HepG2 (cell line): ENCODE data around the gene PPM1G. TPM values are rescaled to one million over a fixed set of nuclear protein-coding genes. Genes with fewer than 3 reads are reported as not detected.

Source experiments
- NFKBIZ ChIP-seq: IDR thresholded peaks from 2 replicates; pipeline ENCODE4 v1.6.1; 2018; ENCODE audit warnings: missing genetic modification reagents, missing compliant biosample characterization
- PHF8 ChIP-seq: sonication (generic); formaldehyde crosslinking; IDR thresholded peaks from 2 replicates; pipeline ENCODE4 v1.5.0; 2020; ENCODE audit warnings: missing genetic modification reagents
- RXRB ChIP-seq: IDR thresholded peaks from 2 replicates; pipeline ENCODE4 v1.6.1; 2016; ENCODE audit warnings: borderline replicate concordance, missing genetic modification reagents, missing compliant biosample characterization
- SKI ChIP-seq: fragments of 450-650 bp; IDR thresholded peaks from one replicate; pipeline ENCODE4 v1.6.1; 2018; ENCODE audit warnings: mild to moderate bottlenecking; ENCODE audit not compliant: partially characterized antibody
- SOX5 ChIP-seq: IDR thresholded peaks from 2 replicates; pipeline ENCODE4 v1.6.1; 2016; ENCODE audit warnings: borderline replicate concordance
- YY1 ChIP-seq: IDR thresholded peaks from 2 replicates; pipeline ENCODE4 v1.6.1; 2011; ENCODE audit warnings: low read length, low read depth, moderate library complexity, mild to moderate bottlenecking; ENCODE audit not compliant: insufficient read depth, insufficient replicate concordance
- ZBTB21 ChIP-seq: sonication (generic); formaldehyde crosslinking; IDR thresholded peaks from 2 replicates; pipeline ENCODE4 v1.4.0; 2020; ENCODE audit warnings: missing genetic modification reagents
- ZBTB7A ChIP-seq: sonication (generic); formaldehyde crosslinking; IDR thresholded peaks from 2 replicates; pipeline ENCODE4 v1.8.0; 2022; ENCODE audit warnings: mild to moderate bottlenecking, missing genetic modification reagents
- ZNF350 ChIP-seq: sonication (generic); formaldehyde crosslinking; IDR thresholded peaks from 2 replicates; pipeline ENCODE4 v1.4.0; 2020; ENCODE audit warnings: mild to moderate bottlenecking, low read depth, missing genetic modification reagents, borderline replicate concordance
- ZNF883 ChIP-seq: sonication (generic); formaldehyde crosslinking; IDR thresholded peaks from 2 replicates; pipeline ENCODE4 v1.5.1; 2020; ENCODE audit warnings: mild to moderate bottlenecking, missing genetic modification reagents; ENCODE audit errors: not compliant biosample characterization
- polyA plus RNA-seq, 8 experiments: library from polyadenylated mRNA; depleted of rRNA in 3 of 8; stranded (reverse) in 7 of 8; unstranded in 1 of 8; fragments of >200 nt; fragmentation: Illumina TruSeq in 4 of 8; extraction: Trizol in 4 of 8; gene quantifications; 2 replicates each; pipeline versions ENCODE4 v1.2.1 to v1.2.3, GENCODE V29; 2011 to 2016; ENCODE audit warnings: low read depth in 4 of 8, missing spikeins in 1 of 8, mixed read lengths in 1 of 8; ENCODE audit not compliant: insufficient read depth in 1 of 8
- total RNA-seq, 5 experiments: library from RNA; depleted of rRNA; stranded (reverse); fragments of >200 nt; fragmentation: Illumina TruSeq; extraction: Trizol; gene quantifications; 2 replicates each; pipeline ENCODE4 v1.2.3, GENCODE V29; 2016; ENCODE audit warnings: low read depth in 1 of 5
- TF ChIP-seq, protein P1 (sequence below): sonication (generic); formaldehyde crosslinking; IDR thresholded peaks from 2 replicates; pipeline ENCODE4 v1.4.0; 2020; ENCODE audit warnings: low read depth, missing genetic modification reagents
- TF ChIP-seq, protein P2 (sequence below): sonication (generic); formaldehyde crosslinking; IDR thresholded peaks from 2 replicates; pipeline ENCODE4 v1.9.0; 2021; ENCODE audit warnings: missing genetic modification reagents, borderline replicate concordance
- TF ChIP-seq, protein P3 (sequence below): sonication (generic); formaldehyde crosslinking; IDR thresholded peaks from 2 replicates; pipeline ENCODE4 v1.8.0; 2022; ENCODE audit warnings: mild to moderate bottlenecking, missing genetic modification reagents
- TF ChIP-seq, protein P4 (sequence below): sonication (generic); formaldehyde crosslinking; IDR thresholded peaks from 2 replicates; pipeline ENCODE4 v1.4.0; 2020; ENCODE audit warnings: missing genetic modification reagents
- TF ChIP-seq, protein P5 (sequence below): sonication (generic); formaldehyde crosslinking; IDR thresholded peaks from 2 replicates; pipeline ENCODE4 v1.5.0; 2020; ENCODE audit warnings: missing genetic modification reagents

Gene PPM1G
- total and polyA plus RNA-seq, 2 of the 13 experiments (the other 11 are each of a cell fraction or from before 2014, with no cell fraction given): 58.2 to 213 TPM

DNA sequence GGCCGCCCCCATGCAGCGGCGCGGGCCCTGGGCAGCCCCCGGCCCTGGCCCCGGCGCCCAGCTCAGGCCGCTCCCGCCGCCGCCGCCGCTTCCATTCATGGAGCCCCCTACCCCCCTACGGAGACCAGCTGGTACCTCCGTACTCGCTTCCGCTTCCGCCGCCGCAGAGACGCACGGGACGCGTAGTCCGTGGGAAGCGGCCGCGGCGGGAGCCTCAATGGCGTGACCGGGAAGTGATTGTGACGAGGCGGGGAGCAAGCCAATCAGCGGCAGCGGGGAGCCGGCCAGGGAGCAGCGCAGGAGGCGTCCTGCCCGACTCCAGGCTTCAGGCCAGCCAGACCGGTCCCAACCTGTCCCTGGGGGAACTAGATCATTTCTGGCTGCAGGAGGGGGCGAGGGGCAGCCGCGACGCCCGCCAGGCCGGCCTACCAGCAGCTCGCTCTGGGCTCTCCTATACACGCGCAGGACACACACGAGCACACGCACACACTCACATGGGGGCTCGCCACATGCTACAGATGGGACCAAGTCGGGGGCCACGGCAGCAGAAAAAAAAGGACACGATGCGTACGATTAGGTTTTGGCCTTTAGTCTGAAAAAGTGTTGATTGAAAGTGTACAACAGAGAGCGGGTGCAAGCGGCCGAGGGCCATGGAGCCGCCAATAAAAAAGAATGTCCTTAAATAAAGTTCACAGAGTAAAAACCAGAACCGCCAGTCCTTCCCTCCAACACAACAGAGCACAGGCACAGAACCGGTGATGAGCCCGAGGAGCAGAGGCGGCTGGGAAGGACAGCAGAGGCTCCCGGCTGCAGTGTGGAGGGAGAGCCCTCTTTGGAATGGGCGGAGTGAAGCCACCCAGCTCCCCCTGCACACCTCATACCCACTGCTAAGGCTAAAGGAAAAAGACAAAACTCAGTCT is 28.5 kb downstream of the PPM1G start, which contains the start of gene ZNF513 (continued):
- TF ChIP-seq, protein P1, sequence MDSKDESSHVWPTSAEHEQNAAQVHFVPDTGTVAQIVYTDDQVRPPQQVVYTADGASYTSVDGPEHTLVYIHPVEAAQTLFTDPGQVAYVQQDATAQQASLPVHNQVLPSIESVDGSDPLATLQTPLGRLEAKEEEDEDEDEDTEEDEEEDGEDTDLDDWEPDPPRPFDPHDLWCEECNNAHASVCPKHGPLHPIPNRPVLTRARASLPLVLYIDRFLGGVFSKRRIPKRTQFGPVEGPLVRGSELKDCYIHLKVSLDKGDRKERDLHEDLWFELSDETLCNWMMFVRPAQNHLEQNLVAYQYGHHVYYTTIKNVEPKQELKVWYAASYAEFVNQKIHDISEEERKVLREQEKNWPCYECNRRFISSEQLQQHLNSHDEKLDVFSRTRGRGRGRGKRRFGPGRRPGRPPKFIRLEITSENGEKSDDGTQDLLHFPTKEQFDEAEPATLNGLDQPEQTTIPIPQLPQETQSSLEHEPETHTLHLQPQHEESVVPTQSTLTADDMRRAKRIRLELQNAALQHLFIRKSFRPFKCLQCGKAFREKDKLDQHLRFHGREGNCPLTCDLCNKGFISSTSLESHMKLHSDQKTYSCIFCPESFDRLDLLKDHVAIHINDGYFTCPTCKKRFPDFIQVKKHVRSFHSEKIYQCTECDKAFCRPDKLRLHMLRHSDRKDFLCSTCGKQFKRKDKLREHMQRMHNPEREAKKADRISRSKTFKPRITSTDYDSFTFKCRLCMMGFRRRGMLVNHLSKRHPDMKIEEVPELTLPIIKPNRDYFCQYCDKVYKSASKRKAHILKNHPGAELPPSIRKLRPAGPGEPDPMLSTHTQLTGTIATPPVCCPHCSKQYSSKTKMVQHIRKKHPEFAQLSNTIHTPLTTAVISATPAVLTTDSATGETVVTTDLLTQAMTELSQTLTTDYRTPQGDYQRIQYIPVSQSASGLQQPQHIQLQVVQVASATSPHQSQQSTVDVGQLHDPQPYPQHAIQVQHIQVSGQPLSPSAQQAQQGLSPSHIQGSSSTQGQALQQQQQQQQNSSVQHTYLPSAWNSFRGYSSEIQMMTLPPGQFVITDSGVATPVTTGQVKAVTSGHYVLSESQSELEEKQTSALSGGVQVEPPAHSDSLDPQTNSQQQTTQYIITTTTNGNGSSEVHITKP (CRISPR knock-in tag): peak; percentile 98
- TF ChIP-seq PHF8: 0 out of 2 replicates have a peak, but pooled peaks have one; percentile 29
- TF ChIP-seq, protein P2, sequence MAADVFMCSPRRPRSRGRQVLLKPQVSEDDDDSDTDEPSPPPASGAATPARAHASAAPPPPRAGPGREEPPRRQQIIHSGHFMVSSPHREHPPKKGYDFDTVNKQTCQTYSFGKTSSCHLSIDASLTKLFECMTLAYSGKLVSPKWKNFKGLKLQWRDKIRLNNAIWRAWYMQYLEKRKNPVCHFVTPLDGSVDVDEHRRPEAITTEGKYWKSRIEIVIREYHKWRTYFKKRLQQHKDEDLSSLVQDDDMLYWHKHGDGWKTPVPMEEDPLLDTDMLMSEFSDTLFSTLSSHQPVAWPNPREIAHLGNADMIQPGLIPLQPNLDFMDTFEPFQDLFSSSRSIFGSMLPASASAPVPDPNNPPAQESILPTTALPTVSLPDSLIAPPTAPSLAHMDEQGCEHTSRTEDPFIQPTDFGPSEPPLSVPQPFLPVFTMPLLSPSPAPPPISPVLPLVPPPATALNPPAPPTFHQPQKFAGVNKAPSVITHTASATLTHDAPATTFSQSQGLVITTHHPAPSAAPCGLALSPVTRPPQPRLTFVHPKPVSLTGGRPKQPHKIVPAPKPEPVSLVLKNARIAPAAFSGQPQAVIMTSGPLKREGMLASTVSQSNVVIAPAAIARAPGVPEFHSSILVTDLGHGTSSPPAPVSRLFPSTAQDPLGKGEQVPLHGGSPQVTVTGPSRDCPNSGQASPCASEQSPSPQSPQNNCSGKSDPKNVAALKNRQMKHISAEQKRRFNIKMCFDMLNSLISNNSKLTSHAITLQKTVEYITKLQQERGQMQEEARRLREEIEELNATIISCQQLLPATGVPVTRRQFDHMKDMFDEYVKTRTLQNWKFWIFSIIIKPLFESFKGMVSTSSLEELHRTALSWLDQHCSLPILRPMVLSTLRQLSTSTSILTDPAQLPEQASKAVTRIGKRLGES (CRISPR knock-in tag): no peak
- TF ChIP-seq SKI: peak; percentile 9
- TF ChIP-seq ZNF350: no peak
- TF ChIP-seq NFKBIZ: no peak
- peak; percentile 77 for TF ChIP-seq YY1
- no peak for TF ChIP-seq ZBTB21 (CRISPR knock-in tag)
- no peak for TF ChIP-seq ZNF883 (CRISPR knock-in tag)
- TF ChIP-seq, protein P3, sequence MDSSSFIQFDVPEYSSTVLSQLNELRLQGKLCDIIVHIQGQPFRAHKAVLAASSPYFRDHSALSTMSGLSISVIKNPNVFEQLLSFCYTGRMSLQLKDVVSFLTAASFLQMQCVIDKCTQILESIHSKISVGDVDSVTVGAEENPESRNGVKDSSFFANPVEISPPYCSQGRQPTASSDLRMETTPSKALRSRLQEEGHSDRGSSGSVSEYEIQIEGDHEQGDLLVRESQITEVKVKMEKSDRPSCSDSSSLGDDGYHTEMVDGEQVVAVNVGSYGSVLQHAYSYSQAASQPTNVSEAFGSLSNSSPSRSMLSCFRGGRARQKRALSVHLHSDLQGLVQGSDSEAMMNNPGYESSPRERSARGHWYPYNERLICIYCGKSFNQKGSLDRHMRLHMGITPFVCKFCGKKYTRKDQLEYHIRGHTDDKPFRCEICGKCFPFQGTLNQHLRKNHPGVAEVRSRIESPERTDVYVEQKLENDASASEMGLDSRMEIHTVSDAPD (CRISPR knock-in tag): 0 out of 2 replicates have a peak, but pooled peaks have one; percentile 2
- TF ChIP-seq, protein P4, sequence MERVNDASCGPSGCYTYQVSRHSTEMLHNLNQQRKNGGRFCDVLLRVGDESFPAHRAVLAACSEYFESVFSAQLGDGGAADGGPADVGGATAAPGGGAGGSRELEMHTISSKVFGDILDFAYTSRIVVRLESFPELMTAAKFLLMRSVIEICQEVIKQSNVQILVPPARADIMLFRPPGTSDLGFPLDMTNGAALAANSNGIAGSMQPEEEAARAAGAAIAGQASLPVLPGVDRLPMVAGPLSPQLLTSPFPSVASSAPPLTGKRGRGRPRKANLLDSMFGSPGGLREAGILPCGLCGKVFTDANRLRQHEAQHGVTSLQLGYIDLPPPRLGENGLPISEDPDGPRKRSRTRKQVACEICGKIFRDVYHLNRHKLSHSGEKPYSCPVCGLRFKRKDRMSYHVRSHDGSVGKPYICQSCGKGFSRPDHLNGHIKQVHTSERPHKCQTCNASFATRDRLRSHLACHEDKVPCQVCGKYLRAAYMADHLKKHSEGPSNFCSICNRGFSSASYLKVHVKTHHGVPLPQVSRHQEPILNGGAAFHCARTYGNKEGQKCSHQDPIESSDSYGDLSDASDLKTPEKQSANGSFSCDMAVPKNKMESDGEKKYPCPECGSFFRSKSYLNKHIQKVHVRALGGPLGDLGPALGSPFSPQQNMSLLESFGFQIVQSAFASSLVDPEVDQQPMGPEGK (CRISPR knock-in tag): peak; percentile 62; the same call in 1 of the 2 replicates
- no peak for TF ChIP-seq ZBTB7A (CRISPR knock-in tag)
- TF ChIP-seq, protein P5, sequence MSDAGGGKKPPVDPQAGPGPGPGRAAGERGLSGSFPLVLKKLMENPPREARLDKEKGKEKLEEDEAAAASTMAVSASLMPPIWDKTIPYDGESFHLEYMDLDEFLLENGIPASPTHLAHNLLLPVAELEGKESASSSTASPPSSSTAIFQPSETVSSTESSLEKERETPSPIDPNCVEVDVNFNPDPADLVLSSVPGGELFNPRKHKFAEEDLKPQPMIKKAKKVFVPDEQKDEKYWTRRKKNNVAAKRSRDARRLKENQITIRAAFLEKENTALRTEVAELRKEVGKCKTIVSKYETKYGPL (CRISPR knock-in tag): no peak
- no peak for TF ChIP-seq SOX5 (CRISPR knock-in tag)
- TF ChIP-seq RXRB (CRISPR knock-in tag): no peak
